GM12873 (cell line): Measurements from ENCODE around the gene LRTM2.

ENCODE experiments used
- TF ChIP-seq, protein P1 (sequence below): IDR thresholded peaks from 2 replicates; pipeline ENCODE4 v1.5.1; 2012; ENCODE audit warnings: low read depth, mild to moderate bottlenecking, moderate library complexity, low read length, control low read depth; ENCODE audit not compliant: insufficient read depth; ENCODE audit errors: missing control alignments

The LRTM2 gene

DNA sequence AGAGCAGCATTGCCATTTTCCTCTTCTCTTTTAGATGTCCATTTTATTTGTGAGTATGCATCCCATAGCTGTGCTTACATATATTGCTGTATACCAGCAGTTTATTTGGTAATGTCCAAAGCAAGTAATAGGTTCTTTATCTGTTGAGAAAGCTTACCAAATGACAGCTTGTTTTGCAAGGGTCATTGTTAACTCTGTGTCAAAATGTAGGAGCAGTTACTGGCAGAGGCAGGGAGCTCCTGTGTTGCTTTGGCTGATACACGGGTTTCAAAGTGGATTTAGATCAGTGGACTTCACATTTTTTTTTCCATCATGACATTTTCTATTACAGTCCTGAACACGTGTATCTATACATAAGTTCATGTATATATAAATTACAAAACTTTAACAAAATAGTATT is 38.1 kb upstream of the LRTM2 start:
- TF ChIP-seq, protein P1, sequence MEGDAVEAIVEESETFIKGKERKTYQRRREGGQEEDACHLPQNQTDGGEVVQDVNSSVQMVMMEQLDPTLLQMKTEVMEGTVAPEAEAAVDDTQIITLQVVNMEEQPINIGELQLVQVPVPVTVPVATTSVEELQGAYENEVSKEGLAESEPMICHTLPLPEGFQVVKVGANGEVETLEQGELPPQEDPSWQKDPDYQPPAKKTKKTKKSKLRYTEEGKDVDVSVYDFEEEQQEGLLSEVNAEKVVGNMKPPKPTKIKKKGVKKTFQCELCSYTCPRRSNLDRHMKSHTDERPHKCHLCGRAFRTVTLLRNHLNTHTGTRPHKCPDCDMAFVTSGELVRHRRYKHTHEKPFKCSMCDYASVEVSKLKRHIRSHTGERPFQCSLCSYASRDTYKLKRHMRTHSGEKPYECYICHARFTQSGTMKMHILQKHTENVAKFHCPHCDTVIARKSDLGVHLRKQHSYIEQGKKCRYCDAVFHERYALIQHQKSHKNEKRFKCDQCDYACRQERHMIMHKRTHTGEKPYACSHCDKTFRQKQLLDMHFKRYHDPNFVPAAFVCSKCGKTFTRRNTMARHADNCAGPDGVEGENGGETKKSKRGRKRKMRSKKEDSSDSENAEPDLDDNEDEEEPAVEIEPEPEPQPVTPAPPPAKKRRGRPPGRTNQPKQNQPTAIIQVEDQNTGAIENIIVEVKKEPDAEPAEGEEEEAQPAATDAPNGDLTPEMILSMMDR, result no peak

DNA sequence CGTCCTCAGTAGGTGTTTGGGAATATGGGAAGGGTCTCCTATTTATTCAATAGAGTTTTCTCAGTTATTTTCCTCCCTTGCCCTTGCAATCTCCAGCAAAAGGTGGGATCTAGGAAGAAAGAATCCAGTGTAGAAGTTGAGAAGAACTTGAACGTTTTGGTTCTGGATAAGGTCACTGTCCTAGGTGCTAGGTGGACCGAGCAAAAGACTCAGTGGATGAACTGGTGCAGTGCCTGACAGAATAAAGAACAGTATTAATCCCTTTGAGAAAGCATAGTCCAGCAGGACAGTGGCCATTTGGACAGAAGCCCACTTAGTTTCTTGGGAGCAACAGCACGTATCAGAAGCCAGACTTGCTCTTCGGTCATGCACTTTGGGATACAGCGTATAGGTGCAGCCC is 32.7 kb upstream of the LRTM2 start:
- TF ChIP-seq, protein P1, result no peak

DNA sequence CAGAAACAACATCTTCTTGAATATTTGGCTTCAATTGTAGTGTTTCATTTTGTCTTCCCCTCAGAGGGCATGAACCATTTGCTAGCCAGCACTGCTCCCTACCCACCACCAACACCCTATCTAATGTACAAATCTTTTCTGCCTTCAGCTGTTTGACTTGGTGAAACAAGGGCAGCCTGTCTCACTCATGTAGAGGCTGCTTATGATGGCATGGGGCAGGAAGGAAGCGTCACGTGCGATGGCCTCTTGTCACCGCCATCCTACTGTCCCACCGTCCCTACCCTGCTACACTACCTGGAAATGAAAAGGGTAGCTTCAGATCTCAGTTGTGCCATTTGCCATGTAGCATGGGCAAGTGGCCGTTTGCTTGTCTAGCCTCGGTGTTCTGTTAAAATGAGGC is 29.9 kb upstream of the LRTM2 start:
- TF ChIP-seq, protein P1, result no peak

DNA sequence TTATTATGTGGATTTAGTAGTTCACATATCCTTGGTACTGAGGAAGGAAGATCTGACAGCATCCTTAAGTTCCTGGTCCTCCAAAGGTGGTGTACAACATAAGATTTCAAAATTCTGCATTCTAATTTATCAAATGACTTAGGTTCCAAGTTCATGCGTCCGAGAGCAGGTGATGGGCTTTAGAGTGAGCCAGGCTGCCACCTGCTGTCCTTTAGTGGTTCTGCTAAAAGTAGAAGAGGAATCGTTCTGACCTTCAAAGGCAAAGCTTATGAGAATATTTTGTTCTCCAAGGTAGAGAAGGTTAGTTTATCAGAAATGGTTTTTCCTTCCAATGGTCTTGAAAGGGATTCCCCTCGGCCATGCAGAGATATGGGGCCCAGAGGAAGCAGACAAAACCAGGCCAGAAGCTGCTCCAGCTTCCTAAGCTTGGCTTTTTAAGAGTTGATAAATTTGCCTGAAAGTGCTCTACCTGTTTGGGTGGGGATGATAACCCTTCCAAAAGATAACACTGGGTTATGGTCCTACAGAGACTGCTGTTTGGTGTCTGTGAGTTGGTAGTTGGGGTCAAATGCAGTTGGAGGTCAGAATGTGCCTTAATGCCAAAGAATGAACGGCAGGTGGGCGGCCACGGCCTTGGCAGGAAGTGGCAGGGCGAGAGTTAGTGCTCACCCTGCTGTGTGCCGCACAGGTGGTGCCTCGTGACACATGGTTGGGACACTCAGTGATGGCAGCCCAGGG is 29.1 kb upstream of the LRTM2 start:
- TF ChIP-seq, protein P1, result peak; percentile 75

DNA sequence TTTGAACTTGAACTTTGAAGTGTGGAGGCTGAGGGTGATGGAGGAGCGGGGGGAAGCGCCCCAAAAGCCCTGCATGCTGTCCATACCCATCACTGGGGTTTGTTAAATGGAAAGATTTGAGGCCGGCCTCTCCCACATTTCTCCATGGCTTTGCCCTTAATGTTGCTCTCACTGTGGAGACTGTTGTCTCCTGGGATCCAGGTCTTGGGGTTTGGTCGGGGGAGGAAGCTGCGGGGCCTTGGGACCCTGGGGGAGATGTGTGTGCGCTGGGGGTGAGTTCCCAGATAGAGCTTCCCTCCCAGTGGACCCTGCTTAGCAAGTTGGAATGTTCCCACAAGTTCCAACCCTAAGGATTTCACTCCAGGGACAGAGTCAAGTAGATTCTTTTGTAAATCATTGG is 28.0 kb upstream of the LRTM2 start:
- TF ChIP-seq, protein P1, result no peak

DNA sequence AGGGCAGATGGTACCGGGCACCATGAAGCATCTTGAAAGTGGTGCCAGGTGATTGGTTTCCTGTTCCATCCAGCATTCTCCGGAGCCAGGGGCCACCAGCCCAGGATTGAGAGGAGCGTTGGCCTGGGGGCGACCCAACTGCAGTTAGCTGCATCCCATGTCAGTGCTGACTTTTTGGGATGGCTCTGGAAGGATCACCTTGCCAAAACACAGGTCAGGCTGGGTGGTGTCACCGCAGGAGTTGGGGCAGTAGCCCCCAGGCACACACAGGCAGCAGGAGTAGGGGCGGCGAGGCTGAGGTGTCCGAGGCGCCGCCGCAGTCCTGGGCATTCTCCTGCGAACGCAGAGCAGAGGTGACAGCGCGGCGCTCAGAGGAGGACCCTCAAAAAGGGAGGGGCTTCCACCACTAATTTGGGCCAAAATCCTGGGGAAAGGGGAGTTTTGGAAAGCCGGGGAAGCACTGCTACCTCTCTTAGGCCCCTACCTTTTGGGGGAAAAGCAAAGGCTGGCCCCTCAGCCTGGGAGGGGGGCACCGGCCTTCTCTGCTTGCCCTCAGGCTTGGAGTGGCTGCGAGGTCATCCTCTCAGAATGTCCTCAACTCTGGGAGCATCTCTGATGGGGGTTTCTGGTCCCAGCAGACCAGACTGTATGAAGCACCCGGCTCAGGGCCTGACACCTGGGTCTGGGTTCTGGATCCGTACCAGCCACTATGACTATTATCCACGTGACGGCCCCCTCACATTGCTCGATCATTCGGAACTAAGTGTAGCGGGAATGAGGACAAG is 26.7 kb upstream of the LRTM2 start:
- TF ChIP-seq, protein P1, result no peak

DNA sequence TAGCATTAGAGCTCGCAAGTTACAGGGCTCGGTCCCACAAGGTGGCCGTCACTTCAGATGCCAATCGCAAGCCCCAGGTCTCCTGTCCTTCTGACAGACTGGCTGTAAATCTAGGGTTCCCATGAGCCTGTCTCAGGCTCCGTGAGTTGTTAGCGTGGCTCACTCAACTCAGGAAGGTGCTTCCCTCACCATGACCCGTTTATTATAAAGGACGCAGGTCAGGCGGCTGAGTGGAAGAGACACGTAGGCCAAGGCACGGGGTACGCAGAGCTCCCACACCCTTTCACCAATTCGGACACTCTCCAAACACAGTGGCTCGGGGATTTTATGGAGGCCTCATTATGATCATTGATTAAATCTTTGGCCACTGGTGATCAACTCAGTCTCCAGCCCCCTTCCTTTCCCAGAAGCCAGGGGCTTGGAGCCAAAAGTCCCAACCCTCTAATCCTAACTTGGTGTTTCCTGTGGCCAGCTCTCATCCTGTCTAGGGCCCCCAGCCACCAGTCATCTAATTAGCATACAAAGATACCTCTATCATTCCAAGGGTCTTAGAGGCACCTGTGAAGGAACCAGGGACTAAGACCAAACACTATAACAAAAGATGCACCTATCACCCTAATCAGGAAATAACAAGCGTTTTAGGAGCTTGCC is 25.8 kb upstream of the LRTM2 start:
- TF ChIP-seq, protein P1, result no peak
